ENCODE measurements around the gene PKD2. TPM values are rescaled to one million over a fixed set of nuclear protein-coding genes. Genes with fewer than 3 reads are reported as not detected.
"Not testable (repeated sequence)": the region's sequence is repeated elsewhere in the genome, so short reads cannot be mapped to it uniquely, and the experiment has no call there.

The PKD2 gene
- polyA plus RNA-seq, 10 donors = 23.2 to 40.4 (median 29.6) TPM

- no peak for DNase-seq
Observed at GRCh38 chr4:88109123-88109881, 101.9 kb downstream of the PKD2 start.

DNA sequence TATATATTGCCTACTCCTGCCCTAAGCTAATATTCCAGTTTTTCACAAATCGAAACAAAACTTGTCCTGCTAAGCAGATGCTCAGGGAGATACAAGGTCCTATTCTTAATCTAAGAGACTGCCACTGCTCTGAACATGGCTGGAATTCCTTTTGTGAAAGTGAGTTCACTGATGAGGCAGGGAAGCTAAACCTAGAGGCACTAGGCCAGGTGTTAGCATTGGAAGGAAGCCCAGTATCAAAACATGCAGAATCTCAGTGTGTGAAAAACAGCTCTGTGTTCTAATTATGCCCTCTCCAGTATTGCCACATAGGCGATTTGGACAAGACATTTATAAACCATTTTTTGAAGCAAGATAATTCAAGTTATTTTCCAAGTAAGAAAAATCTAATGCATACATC lies 103.4 kb downstream of the PKD2 start:
- no peak for DNase-seq

- no peak for DNase-seq
Observed at GRCh38 chr4:88112856-88113255, 105.4 kb downstream of the PKD2 start.

- no peak for DNase-seq
Observed at GRCh38 chr4:88115587-88115986, 108.2 kb downstream of the PKD2 start.

GRCh38 chr4:88119943-88120342 lies 112.5 kb downstream of the PKD2 start:
- no peak for DNase-seq

- DNase-seq = not testable (repeated sequence)
Observed at GRCh38 chr4:88122260-88122659, 114.8 kb downstream of the PKD2 start.

Other genes starting within 250 kb of the PKD2 start
- under 1 TPM in 3 of 10 donors, not detected in 7; 0.08 to 0.39 (median 0.36) TPM for gene IBSP, start 208.1 kb upstream of the PKD2 start, polyA plus RNA-seq (ENCODE audit: insufficient read length in 10 of 10)
- not detected for gene MEPE, start 174.7 kb upstream of the PKD2 start, polyA plus RNA-seq (ENCODE audit: insufficient read length in 10 of 10)
- gene SPP1, start 31.9 kb upstream of the PKD2 start, polyA plus RNA-seq (ENCODE audit: insufficient read length in 10 of 10) = 100 to 1,000 TPM in 7 of 10 donors, 10 to 100 TPM in 3; 68.5 to 210 (median 117) TPM
- gene ABCG2, start 151.0 kb downstream of the PKD2 start, polyA plus RNA-seq (ENCODE audit: insufficient read length in 10 of 10) = 1 to 10 TPM; 3.1 to 6.0 (median 4.4) TPM

Measured in muscle of back (tissue), 11 donors.